LNCAP (cell line): ENCODE data around the gene PEA15.

Source experiments
- CTCF ChIP-seq: fragments of 450-650 bp; IDR thresholded peaks from 2 replicates; pipeline ENCODE4 v1.5.1; 2017; ENCODE audit warnings: mild to moderate bottlenecking

PEA15 gene

GRCh38 chr1:160162931-160163330 is 42.3 kb upstream of the PEA15 start:
- TF ChIP-seq CTCF, result no peak

- TF ChIP-seq CTCF, result no peak
Measured at GRCh38 chr1:160163615-160164014, 41.6 kb upstream of the PEA15 start.

- TF ChIP-seq CTCF, result no peak
Measured at GRCh38 chr1:160164121-160164520, 41.1 kb upstream of the PEA15 start.

- no peak for TF ChIP-seq CTCF
Measured at GRCh38 chr1:160166166-160166868, 38.9 kb upstream of the PEA15 start.

GRCh38 chr1:160167056-160167455 is 38.1 kb upstream of the PEA15 start:
- no peak for TF ChIP-seq CTCF

GRCh38 chr1:160167580-160167979 is 37.6 kb upstream of the PEA15 start:
- no peak for TF ChIP-seq CTCF

- TF ChIP-seq CTCF, result no peak
Measured at GRCh38 chr1:160168016-160168415, 37.2 kb upstream of the PEA15 start.
